ENCODE measurements around the gene ATRNL1. TPM values are rescaled to one million over a fixed set of nuclear protein-coding genes. Genes with fewer than 3 reads are reported as not detected.

ATRNL1 gene
- total and polyA plus RNA-seq, 2 experiments from 2014 or later: 5.9 to 17.4 TPM

DNA sequence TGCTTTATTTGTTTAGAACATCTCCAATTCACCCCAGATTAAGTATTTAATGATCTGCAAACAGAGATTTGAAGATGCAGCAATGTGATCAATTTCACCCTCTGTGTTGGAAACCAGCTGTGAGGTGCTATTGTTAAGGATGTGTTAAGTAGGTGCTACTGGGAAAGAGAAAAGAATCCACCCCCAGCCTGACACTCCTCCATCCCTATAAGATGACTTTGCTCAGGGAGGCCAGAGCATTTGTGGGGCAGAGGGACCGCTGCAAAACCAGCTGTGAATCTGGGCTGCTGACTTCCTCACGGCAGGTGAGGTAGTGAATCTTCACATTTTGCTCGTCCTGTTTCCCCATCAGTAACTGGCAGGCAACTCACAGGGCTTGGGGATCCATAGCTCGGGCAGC is 882.3 kb downstream of the ATRNL1 start:
- Histone ChIP-seq H3K4me2 (no peak overlapping the region), H2AFZ (no peak overlapping the region), H3K27ac (no peak overlapping the region), H3K9me2 (replicated peaks; ENCODE audit: insufficient read depth) (no peaks in the 10 kb centered on the region), H4K20me1 (ENCODE audit: insufficient read depth, poor library complexity, severe bottlenecking) (no peaks in the 10 kb centered on the region), H3K79me2 (no peaks in the 10 kb centered on the region), H3K9me3 (ENCODE audit: low read depth) (no peaks in the 10 kb centered on the region), H3K36me3 (replicated peaks; ENCODE audit: insufficient read depth, low read depth) (no peaks in the 10 kb centered on the region), H3K4me3 (no peak overlapping the region), H3K4me1 (ENCODE audit: insufficient read depth) (no peaks in the 10 kb centered on the region), H3K27me3 (no peaks in the 10 kb centered on the region)
- no peak for DNase-seq (ENCODE audit: low spot score)
- TF ChIP-seq, protein P1, sequence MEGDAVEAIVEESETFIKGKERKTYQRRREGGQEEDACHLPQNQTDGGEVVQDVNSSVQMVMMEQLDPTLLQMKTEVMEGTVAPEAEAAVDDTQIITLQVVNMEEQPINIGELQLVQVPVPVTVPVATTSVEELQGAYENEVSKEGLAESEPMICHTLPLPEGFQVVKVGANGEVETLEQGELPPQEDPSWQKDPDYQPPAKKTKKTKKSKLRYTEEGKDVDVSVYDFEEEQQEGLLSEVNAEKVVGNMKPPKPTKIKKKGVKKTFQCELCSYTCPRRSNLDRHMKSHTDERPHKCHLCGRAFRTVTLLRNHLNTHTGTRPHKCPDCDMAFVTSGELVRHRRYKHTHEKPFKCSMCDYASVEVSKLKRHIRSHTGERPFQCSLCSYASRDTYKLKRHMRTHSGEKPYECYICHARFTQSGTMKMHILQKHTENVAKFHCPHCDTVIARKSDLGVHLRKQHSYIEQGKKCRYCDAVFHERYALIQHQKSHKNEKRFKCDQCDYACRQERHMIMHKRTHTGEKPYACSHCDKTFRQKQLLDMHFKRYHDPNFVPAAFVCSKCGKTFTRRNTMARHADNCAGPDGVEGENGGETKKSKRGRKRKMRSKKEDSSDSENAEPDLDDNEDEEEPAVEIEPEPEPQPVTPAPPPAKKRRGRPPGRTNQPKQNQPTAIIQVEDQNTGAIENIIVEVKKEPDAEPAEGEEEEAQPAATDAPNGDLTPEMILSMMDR (IDR thresholded peaks at IDR 0.05; ENCODE audit: poor library complexity): no peak
- no peak for TF ChIP-seq EZH2 (IDR thresholded peaks at IDR 0.05; ENCODE audit: borderline replicate concordance)
- TF ChIP-seq EZH2phosphoT487 (IDR thresholded peaks at IDR 0.05; ENCODE audit: low read depth, severe bottlenecking, unreplicated experiment): no peak
- 53% methylated on average over 4 of the region's 4 CpGs for WGBS (ENCODE audit: low lambda C conversion rate, missing lambda C conversion rate)

DNA sequence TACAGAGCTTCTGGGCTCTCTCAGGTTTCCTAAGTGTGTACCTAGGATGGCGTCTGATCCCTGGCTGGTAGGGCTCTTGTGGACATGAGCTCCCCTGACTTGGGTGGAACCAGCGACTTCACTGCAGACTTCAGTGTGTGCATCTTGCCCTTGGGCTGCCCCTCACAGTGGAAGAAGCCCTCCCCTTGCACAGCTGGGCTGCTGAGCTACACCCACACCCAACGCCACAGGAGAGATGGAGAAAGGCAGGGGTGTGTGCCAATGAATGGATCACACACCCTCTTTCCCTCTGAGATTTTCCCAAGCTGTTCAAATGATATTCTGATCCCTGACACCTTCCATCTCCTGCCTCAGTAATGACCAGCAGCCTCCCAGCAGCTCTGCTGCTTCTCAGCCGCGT is 883.2 kb downstream of the ATRNL1 start:
- Histone ChIP-seq H4K20me1 (ENCODE audit: insufficient read depth, poor library complexity, severe bottlenecking) (no peaks in the 10 kb centered on the region), H3K27ac (no peak overlapping the region), H3K9me3 (ENCODE audit: low read depth) (no peaks in the 10 kb centered on the region), H2AFZ (no peak overlapping the region), H3K36me3 (replicated peaks; ENCODE audit: insufficient read depth, low read depth) (no peaks in the 10 kb centered on the region), H3K9me2 (replicated peaks; ENCODE audit: insufficient read depth) (no peaks in the 10 kb centered on the region), H3K79me2 (no peaks in the 10 kb centered on the region), H3K4me2 (no peak overlapping the region), H3K4me1 (ENCODE audit: insufficient read depth) (no peaks in the 10 kb centered on the region), H3K4me3 (no peak overlapping the region), H3K27me3 (no peaks in the 10 kb centered on the region)
- no peak for DNase-seq (ENCODE audit: low spot score)
- 86% methylated on average over 5 of the region's 5 CpGs for WGBS (ENCODE audit: low lambda C conversion rate, missing lambda C conversion rate)
- TF ChIP-seq EZH2 (IDR thresholded peaks at IDR 0.05; ENCODE audit: borderline replicate concordance): no peak
- TF ChIP-seq, protein P1 (IDR thresholded peaks at IDR 0.05; ENCODE audit: poor library complexity): no peak
- TF ChIP-seq EZH2phosphoT487 (IDR thresholded peaks at IDR 0.05; ENCODE audit: low read depth, severe bottlenecking, unreplicated experiment): no peak

DNA sequence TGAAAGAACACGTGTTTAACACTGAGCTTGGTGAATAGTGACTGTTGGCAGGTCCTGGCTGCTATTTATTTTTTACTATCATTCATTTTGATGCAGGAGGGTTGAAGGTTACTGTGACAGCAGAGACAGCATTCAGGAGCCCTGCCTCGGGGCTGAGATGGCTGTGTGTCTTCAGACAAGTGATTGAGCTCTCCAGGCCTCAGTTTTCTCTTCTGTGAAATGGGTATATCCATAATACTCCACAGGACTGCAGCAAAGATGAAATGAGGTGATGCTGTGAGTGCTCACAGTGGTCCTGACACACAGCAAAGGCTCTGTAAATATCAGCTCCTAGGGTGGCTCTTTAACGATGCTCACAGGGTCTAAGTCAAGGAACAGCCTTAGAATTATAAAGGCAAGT is 884.7 kb downstream of the ATRNL1 start:
- Histone ChIP-seq H4K20me1 (ENCODE audit: insufficient read depth, poor library complexity, severe bottlenecking) (no peaks in the 10 kb centered on the region), H2AFZ (no peak overlapping the region), H3K79me2 (no peaks in the 10 kb centered on the region), H3K36me3 (replicated peaks; ENCODE audit: insufficient read depth, low read depth) (no peaks in the 10 kb centered on the region), H3K27me3 (peaks cover 7% of the 10 kb centered on the region), H3K4me1 (ENCODE audit: insufficient read depth) (no peaks in the 10 kb centered on the region), H3K27ac (no peak overlapping the region), H3K9me2 (replicated peaks; ENCODE audit: insufficient read depth) (no peaks in the 10 kb centered on the region), H3K4me2 (no peak overlapping the region), H3K9me3 (ENCODE audit: low read depth) (no peaks in the 10 kb centered on the region), H3K4me3 (no peak overlapping the region)
- 84% methylated on average over 3 of the region's 3 CpGs for WGBS (ENCODE audit: low lambda C conversion rate, missing lambda C conversion rate)
- TF ChIP-seq, protein P1 (IDR thresholded peaks at IDR 0.05; ENCODE audit: poor library complexity): no peak
- TF ChIP-seq EZH2phosphoT487 (IDR thresholded peaks at IDR 0.05; ENCODE audit: low read depth, severe bottlenecking, unreplicated experiment) (no peak), EZH2 (IDR thresholded peaks at IDR 0.05; ENCODE audit: borderline replicate concordance) (no peak)
- DNase-seq (ENCODE audit: low spot score): no peak

DNA sequence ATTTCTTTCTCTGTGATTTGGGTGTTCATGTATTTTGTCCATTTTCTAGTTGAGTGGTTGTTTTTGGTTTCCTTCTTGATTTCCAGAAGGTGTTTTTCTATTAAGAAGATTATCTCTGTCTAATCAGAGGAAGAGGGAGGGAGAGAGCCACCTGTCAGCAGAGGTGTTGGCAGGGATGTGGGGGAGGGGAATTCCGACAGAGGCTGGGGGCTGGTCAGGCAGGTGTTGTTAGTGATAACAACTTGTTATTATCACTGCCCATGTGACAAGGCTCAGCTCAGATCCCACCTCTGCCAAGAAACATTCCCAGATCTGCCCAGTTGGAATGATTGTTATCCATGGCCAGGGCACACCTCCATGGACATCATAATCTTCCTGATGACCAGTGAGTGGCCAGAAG is 886.4 kb downstream of the ATRNL1 start:
- Histone ChIP-seq H3K9me3 (ENCODE audit: low read depth) (no peaks in the 10 kb centered on the region), H3K9me2 (replicated peaks; ENCODE audit: insufficient read depth) (no peaks in the 10 kb centered on the region), H3K4me1 (ENCODE audit: insufficient read depth) (no peaks in the 10 kb centered on the region), H3K79me2 (no peaks in the 10 kb centered on the region), H4K20me1 (ENCODE audit: insufficient read depth, poor library complexity, severe bottlenecking) (no peaks in the 10 kb centered on the region), H3K36me3 (replicated peaks; ENCODE audit: insufficient read depth, low read depth) (no peaks in the 10 kb centered on the region), H3K4me3 (no peak overlapping the region), H3K27ac (no peak overlapping the region), H3K27me3 (peaks cover 7% of the 10 kb centered on the region), H3K4me2 (no peak overlapping the region), H2AFZ (no peak overlapping the region)
- WGBS (ENCODE audit: low lambda C conversion rate, missing lambda C conversion rate): 36% methylated on average over 1 of the region's 1 CpG
- TF ChIP-seq EZH2 (IDR thresholded peaks at IDR 0.05; ENCODE audit: borderline replicate concordance): no peak
- no peak for TF ChIP-seq EZH2phosphoT487 (IDR thresholded peaks at IDR 0.05; ENCODE audit: low read depth, severe bottlenecking, unreplicated experiment)
- TF ChIP-seq, protein P1 (IDR thresholded peaks at IDR 0.05; ENCODE audit: poor library complexity): no peak
- DNase-seq (ENCODE audit: low spot score): no peak

Data from hepatocyte (in vitro differentiated cells).